DND-41 (cell line): Measurements from ENCODE around the gene PTPRE.

ENCODE experiments used
- EZH2 ChIP-seq: IDR thresholded peaks from 3 replicates; pipeline ENCODE4 v1.6.1; 2012; ENCODE audit warnings: borderline replicate concordance, low read depth, mild to moderate bottlenecking, moderate library complexity, low read length, inconsistent platforms; ENCODE audit not compliant: severe bottlenecking
- TF ChIP-seq, protein P1 (sequence below): IDR thresholded peaks from 2 replicates; pipeline ENCODE4 v1.5.1; 2012; ENCODE audit warnings: borderline replicate concordance, low read length, moderate library complexity, mild to moderate bottlenecking; ENCODE audit not compliant: poor library complexity, severe bottlenecking; ENCODE audit errors: extremely low read depth

DNA sequence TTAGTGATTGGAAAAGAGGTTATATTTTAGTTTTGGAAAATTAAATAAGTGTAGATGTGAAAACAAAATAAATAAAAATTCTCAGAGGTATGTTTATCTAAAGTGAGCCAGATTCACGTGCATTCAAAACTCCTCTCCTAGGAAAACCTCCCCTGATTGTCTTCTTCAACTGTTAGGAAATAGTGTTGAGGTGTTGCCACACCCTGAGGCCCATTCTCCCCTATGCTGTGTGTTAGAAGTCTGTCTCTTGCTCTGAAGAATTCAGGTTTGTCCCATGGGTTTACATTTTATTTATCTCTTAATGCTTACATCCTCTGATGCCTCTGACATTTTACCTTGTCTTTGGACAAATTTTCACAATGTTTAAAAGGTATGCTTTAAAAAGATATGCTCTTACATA lies 40.3 kb downstream of the PTPRE start:
- TF ChIP-seq EZH2: no peak
- TF ChIP-seq, protein P1, sequence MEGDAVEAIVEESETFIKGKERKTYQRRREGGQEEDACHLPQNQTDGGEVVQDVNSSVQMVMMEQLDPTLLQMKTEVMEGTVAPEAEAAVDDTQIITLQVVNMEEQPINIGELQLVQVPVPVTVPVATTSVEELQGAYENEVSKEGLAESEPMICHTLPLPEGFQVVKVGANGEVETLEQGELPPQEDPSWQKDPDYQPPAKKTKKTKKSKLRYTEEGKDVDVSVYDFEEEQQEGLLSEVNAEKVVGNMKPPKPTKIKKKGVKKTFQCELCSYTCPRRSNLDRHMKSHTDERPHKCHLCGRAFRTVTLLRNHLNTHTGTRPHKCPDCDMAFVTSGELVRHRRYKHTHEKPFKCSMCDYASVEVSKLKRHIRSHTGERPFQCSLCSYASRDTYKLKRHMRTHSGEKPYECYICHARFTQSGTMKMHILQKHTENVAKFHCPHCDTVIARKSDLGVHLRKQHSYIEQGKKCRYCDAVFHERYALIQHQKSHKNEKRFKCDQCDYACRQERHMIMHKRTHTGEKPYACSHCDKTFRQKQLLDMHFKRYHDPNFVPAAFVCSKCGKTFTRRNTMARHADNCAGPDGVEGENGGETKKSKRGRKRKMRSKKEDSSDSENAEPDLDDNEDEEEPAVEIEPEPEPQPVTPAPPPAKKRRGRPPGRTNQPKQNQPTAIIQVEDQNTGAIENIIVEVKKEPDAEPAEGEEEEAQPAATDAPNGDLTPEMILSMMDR: no peak
